Liver (tissue), 3 donors: ENCODE results near the gene GSTO2.

ENCODE experiments used
- TAF1 ChIP-seq: conservative IDR thresholded peaks from 2 replicates; pipeline ENCODE4 v1.6.1; 2016; ENCODE audit warnings: antibody characterized with exemption, mild to moderate bottlenecking
- YY1 ChIP-seq: IDR thresholded peaks from 2 replicates; pipeline ENCODE4 v1.6.1; 2016; ENCODE audit warnings: antibody characterized with exemption, mild to moderate bottlenecking
- TF ChIP-seq, protein P1 (sequence below): fragments of 150-350 bp; IDR thresholded peaks from 2 replicates; pipeline ENCODE4 v1.5.1; 2017; ENCODE audit warnings: improper control_type of control experiment, low read depth, low read length; ENCODE audit not compliant: missing input control
- donor health status: healthy.
- donor health status: healthy.

DNA sequence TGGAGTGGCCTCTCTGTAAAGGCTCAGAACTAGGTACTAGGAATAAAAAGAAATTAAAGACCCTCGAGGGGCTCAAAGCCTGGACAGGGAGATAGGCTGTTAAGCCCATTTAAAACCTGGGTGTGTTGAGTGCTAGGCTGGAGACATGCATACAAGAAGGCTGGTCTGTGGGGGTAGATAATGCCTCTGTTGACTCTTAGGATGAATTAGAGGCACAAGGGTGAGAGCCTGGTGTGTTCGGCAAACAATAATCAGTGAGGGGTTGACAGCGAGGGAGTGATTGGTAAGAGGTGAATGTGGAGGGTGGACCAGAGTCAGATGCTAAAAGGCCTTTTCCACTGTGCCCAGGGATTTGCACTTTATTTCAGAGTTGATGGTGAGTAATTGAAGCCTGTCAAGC lies 12.7 kb downstream of the GSTO2 start:
- TF ChIP-seq, protein P1, sequence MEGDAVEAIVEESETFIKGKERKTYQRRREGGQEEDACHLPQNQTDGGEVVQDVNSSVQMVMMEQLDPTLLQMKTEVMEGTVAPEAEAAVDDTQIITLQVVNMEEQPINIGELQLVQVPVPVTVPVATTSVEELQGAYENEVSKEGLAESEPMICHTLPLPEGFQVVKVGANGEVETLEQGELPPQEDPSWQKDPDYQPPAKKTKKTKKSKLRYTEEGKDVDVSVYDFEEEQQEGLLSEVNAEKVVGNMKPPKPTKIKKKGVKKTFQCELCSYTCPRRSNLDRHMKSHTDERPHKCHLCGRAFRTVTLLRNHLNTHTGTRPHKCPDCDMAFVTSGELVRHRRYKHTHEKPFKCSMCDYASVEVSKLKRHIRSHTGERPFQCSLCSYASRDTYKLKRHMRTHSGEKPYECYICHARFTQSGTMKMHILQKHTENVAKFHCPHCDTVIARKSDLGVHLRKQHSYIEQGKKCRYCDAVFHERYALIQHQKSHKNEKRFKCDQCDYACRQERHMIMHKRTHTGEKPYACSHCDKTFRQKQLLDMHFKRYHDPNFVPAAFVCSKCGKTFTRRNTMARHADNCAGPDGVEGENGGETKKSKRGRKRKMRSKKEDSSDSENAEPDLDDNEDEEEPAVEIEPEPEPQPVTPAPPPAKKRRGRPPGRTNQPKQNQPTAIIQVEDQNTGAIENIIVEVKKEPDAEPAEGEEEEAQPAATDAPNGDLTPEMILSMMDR = no peak
- TF ChIP-seq YY1 = no peak
- TF ChIP-seq TAF1 = no peak
